Cerebellar cortex (tissue), 1 donor: ENCODE results near the gene KRTAP25-1.

Source experiments
- DNase-seq: peaks from one replicate; pipeline ENCODE4 v3.0.0-alpha.2; 2015; ENCODE audit warnings: low spot score

KRTAP25-1 gene, protein sequence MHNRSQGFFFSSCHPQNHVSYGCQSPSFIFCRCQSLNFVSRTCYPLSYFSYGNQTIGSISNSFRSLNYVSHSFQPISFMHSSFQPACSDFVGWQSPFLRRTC

DNA sequence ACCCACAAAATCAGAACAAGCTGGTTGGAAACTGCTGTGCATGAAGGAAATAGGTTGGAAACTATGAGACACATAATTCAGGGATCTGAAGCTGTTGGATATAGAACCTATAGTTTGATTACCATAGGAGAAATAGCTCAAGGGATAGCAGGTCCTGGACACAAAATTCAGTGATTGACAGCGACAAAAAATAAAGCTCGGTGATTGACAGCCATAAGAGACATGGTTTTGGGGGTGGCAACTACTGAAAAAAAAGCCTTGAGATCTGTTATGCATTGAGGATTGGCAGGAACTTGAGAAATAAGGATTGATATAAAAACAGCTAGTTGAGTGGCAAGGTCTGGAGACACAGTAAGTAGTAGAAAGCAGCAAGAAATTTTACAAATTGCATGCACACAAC, at the start of gene KRTAP25-1:
KRTAP25-1 (minus strand) TSS at position 300 of the 400 bp plus-strand sequence; CDS start at position 276, 24 bp downstream.
- DNase-seq, result no peak

DNA sequence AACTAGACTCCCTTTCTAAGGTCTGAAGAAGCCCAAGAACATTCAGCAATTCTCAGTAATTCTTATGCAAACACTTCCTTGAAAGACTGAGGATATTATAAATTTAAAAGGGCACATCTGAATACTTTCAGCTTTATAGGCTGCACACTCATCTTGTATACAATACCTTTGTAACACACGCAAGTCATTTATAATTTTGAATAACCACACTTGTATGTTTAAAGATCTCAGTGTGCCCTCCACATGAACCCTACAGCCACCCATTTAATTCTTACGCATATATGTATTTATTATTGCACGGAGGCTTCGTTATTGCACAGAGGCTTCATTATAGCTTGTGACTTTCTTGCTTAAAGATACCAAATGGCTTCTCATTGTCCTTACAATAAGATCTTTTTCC, 49.4 kb upstream of the KRTAP25-1 start:
- DNase-seq, result no peak

DNA sequence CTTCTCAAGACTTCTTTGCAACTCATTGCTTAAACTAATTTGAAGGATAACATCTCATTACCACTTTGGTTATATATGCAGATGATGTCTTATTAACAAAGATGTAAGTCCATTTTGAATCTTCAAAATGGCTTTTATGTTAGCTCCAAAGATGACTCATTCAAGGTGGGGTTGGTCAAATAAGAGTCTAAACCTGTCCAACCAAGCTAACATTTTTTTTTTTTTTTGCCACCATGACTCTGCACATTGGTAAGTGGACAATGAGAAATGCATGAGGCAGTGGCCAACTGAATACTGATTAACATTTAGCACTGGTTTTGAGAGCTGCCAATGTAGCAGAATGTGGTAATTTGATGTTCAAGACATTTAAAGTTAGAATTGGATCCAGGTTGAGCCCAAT, 48.5 kb upstream of the KRTAP25-1 start:
- DNase-seq, result no peak

DNA sequence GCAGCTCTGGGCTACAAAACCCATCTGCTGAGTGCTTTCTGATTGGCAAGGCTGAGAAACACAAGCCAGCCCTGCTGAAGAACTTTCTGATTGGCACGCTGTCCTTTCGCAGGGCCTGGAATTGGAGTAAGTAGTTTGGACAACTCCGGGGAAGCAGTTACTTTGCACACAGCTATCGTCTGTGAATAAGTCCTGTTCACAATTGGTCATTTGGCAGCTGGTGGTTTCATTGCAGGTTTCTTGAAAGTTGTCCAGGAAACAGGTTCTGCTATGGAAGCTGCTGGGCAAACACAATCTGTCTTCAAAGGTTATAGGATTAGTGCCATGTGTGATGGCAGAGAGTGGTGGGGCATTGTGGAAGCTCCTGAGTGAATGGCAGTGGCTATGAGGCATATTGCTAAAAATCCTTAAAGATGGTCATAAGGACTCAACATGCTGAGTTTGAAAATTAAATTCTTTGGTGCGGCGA, 48.0 kb upstream of the KRTAP25-1 start, which contains the start of gene KRTAP27-1:
KRTAP27-1 (minus strand) TSS at position 419 of the 469 bp plus-strand sequence; CDS start at position 393, 26 bp downstream.
- peak; percentile 40 for DNase-seq

DNA sequence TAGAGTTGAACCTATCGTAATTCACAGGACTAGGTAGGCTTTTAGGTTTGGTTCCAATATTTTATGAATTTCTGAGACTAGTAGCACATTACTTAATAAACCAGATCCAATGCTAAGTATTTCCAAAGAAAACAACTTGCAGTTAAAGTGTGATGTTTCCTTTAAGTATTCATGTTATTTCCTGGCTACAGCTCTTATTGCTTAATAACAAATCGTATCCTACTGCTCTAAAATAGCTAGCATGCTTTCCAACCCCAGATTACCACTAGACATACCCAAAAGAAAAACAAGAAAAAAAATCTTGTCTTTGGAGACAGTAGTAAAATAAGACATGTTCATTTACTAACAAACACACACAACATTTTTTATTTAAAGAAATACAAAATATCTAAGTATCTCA, 47.3 kb upstream of the KRTAP25-1 start:
- no peak for DNase-seq

DNA sequence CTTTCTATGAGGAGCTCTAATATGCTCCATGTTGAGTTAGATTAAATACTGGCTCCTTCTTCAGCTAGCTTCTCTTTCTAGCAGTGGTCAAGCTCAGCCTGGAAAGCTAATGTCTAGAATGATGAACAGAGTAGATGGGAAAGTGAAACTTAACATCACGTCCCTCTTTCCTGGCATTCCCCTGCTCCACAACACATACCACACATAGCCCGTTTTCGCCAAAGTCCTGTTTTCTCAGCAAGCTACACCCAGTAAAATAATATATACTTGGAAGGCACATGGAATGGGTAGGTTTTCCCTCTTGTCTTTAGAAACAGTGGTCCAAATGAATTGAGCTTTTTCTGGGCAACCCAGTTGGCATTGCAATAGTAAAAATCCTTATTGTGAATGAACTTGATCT, 44.4 kb upstream of the KRTAP25-1 start:
- no peak for DNase-seq

DNA sequence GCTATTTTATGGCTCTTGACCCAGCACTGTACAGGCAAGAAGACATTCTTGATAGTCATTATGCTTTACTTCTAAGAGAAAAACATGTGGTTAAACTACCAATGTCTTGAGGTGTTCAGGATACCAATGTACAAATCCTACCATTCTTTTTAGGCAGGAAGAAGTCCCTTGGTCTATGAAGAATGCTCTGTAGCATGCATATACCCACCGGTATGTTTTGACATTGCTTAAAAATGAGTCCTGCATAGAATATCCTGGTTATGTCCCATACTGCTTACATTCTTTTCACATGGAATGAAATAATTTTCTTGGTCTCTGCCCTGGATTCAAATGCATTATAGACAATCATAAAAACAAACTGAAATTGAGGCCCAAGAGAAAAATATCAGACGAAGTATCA, 43.4 kb upstream of the KRTAP25-1 start:
- no peak for DNase-seq

DNA sequence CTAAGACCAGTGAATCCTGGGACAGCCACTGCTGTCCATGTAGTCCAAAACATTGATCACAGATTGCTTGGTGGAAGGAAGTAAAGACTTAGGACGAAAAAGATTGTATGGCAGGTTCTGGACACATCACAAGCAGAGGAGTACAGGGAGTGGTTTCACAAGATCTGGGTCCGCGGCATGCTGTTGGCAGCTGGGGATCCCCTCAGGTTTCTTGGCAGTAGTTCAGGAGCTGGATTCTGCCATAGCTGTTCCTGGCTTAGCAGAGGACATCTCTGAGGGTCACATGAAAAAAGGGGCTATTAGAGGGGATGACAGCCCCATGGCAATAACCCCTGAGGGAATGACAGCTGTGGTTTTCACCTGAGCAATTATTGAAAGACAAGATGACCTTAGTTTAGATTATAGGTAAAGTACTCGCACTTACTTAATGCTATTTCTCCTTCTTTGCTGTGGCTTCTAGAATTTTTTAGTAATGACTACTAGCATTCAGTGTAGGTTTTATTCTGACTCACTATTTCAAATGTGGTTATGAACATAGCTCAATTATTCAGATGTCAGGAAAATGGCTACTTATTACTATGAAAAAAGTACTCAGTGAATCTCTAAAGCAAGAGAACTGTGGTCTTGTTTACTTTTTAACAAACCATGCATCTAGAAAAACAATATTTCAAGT, 40.0 kb upstream of the KRTAP25-1 start:
- no peak for DNase-seq

DNA sequence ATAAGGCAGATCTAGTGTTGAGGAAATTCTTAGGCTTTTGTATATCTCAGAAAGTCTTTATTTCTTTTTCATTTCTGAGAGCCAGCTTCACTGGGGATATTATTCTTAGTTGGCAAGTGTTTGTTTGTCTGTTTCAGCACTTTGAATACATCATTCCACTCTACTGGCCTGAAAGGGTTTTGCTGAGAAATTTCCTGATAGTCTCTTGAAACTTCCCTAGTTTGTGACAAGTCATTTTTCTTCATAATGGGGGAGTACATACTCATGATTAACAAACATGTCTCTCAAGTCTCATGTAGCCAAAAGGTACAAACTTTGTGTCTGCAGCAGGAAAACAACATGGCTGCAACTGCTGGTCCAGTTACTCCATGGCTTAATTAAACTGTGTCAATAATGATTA, 37.1 kb upstream of the KRTAP25-1 start:
- DNase-seq, result no peak

DNA sequence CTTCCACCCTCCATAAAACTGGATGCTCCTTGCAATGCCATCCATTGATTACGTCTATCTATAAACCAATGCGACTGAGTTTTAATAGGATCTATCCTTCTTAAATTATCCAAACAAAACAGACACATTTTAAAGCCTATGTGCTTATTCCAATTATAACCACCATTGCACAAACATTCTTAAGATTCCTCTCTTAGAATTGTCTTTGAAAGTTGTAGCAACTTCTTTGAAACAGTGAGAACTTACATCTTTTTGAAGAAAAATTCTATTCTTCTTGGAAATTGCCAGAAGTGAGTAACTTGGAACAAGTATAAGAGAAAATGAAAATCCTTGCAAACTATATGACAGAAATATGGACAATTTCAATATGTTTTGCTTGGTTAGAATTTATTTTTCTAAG, 30.9 kb upstream of the KRTAP25-1 start, which contains the start of gene KRTAP26-1:
KRTAP26-1 (minus strand) TSS at position 101 of the 400 bp plus-strand sequence. CDS start 280 bp downstream, outside the sequence.
- no peak for DNase-seq

DNA sequence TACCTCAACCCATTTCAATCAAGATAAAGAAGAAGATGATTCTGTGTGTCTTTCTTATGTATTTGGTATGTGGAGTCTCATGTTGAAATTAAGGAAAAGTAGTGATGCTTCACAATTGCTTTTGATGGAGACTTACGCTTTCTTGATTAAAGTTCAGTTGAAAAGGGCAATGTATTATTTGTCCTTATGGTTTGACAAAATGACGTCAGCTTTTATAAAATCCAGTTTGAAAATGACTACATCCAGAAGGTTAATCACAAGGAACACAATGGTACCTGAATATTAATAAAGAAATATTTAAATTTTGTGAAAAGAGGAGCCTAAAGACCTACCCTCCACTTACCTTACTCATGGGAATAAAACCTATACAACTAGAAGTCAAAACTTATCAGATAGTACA, 26.4 kb upstream of the KRTAP25-1 start:
- DNase-seq, result no peak

DNA sequence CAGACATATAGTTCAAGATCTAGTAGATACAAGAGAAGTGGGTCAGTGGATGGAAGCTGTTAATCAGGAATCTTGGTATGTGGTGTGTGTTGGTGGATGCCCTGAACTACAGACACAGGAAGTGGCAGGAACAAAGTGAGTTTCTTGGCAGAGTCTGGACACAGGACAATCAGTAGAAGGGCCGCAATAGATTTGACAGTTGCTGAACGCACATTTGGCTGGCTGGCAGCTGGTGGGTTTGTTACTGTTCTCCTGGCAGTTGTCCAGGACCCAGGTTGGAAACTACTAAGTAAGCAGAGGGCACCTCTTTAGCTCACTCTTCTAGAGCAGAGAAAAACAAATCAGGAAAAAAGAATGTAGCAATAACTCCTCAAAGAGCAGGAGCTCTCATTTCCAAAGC, 17.6 kb upstream of the KRTAP25-1 start:
- DNase-seq, result no peak

DNA sequence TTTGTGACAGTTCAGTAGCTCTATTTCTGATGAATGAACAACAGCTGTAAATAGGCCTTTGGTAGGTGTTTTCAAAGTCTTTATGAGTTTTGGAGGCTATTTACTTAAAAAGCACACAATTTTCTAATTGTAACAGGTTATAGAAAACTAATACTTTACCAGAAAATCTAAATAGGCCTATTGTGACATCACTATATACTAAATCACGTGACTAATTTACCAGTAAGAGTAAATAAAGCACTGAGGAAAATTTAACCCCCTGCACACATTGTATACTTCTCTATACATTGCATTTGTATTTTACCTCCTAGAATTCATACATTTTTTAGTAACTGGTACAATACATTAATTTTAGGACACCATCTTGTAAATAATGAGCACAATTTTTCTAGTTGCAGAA, 15.8 kb upstream of the KRTAP25-1 start:
- no peak for DNase-seq

DNA sequence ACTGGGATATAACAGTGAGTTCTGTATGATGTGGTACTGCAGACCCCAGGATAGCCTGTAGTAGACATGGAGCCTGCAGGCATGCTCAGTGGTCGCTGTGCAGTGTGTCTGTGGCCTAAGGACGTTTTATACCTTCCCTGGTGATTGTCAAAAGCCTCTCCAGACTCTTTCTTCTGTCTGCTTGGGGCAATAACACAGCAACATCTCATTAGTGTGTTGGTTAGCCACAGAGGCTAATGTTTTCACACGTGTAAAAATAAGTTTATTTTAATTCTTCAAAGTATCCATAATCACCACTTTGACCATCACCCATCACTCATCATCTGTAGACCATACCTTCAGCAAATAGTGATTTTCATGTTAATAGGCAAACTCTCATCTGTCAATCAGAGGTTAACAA, 6.5 kb downstream of the KRTAP25-1 start, which contains the start of gene KRTAP24-1:
KRTAP24-1 (minus strand) TSS at position 101 of the 400 bp plus-strand sequence; CDS start at position 83, 18 bp downstream.
- DNase-seq, result no peak

DNA sequence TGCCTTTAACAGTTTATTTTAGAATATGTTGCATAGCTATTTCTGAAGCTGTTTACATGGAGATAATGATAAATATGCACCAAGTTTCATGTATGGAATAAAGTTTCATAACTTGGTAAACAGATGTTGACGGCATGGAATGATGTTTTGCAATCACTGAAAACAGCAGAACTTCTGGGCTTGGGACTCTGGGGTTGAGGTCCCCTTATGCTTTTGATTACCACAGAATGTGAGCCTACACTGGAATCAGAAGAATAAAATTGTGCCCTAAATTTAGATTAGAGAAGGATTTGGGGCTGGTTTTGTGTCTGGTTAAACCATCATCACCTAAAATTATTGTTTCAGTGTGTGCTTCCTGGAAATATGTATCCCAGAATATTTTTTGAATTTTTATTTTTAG, 17.7 kb downstream of the KRTAP25-1 start:
- no peak for DNase-seq

DNA sequence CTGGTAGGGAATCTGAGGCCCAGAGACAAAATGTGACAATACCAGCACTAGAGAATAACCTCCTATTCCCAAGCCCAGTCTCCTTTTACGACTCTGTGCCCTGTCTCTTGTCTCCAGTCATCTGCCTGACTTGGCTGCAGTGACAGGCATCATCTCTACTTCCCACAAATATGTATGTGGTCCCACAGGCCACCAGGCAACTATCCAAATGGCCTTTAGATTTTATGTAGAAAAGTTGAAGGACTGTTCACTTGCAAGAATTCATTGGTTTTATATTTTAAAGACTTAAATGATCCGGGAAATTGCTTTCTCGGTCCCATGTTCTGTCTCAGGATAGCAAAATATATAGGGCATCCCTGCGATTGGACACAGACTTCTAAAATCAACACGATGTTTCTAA, 18.2 kb downstream of the KRTAP25-1 start:
- no peak for DNase-seq

DNA sequence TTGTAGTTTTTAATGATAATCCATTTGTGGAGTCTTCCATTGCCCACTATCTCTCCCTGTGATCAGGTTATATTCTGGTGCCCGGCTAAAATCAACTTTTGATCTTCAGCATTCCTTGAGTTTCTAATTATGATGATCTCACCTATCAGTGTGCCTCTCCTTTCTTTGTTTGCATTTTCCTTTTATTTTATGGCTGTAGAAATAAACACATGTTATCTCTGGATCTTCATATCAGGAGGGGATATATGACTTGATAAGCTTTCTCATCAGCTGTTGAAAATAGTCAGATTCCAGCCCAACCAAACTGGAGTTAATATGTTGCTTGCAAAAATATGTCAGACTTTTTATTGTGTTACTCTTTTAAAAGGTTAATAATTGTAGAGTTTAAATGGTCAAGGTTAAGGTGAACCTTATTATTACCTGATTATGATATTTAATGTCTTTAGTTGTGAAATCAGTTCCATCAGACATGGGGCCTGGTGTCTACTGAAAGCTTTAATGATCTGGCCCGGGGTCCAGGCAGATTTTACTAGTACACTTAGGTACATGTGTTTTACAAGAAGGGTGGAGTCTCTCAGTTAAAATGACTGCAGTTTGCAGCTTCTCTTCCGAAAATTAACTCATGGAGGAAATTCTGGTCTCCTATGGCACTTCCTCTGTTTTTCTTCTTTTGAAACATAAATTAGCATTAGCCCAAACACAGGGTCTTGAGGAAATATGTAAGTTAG, 19.3 kb downstream of the KRTAP25-1 start:
- DNase-seq, result no peak

DNA sequence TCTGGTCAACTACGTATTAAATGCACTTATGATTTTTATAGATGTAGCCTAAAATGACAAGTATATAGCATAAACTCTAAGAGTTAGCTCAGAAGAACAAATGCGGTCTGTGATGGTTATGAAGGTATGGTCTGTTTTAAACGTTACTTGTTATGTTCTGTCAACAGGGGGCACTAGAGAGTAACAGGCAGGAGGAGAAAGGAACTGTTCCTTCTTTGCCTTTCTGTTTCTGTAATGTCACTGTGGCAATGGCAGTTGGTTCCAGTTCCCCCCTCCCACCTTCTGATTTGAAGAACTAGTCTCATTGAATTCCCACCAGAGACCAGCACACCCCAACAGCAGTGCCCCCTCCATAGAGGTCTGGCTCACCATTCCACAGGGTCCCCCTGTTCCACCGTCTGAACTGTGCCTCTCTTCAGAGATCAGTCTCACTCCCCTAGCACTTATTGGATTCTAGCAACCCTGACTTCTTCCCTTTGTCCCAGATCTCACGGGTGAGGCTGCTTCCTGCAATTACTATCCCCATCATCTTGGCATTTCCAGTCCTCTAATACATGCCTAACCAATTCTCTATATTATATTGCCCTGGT, 20.6 kb downstream of the KRTAP25-1 start:
- no peak for DNase-seq

DNA sequence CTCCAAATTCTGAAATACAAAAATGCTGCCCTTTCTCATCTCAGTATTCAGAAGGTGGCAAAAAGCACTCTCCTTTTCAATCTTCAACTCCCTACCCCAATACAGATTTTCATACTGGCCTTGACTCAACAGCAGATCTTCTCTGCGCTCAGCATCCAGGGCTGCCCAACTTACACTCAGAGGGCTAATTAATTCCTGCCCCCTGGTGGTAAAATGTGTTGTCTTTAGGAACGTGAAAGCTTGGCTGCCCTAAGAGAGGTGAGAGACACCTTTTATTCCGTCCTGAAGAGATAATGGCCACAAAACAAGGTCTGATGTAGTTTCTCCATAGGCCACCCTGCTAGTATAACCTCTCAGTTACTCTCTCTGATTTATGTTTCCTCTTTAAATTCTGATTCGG, 31.5 kb downstream of the KRTAP25-1 start:
- DNase-seq, result no peak

DNA sequence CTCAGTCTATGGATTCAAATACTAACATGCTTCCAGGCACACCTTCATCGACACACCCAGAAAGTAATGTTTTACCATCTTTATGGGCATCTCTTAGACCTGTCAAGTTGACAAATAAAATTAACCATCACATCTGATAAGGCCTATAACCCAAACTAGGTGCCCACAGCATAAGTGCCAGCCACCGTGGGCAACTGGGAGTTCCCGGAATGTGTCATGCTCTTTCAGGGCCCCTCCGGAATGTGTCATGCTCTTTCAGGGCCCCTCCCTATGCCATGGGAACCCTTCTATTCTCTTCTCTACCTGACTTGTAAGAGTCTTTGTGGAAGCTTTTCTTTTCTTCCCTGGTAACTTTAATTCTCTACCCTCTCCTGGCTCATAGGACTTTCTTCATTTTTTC, 33.2 kb downstream of the KRTAP25-1 start:
- DNase-seq, result no peak

DNA sequence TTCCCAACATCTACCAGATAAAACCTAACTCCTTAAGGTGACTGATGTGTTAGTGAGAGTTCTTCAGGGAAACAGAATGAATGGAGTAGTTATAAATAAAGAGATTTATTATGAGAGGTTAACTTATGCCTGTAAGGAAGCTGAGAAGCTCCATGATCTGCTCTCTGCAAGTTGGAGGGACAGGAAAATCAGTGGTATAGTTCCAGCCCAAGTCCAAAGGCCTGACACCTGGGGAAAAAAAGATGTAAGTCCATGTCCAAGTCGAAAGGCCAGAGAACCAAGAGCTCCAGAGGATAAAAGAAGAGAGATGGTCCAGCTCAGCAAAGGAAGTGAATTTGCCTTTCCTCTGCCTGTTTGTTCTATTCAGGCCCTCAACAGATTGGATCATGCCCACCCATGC, 33.6 kb downstream of the KRTAP25-1 start:
- no peak for DNase-seq

DNA sequence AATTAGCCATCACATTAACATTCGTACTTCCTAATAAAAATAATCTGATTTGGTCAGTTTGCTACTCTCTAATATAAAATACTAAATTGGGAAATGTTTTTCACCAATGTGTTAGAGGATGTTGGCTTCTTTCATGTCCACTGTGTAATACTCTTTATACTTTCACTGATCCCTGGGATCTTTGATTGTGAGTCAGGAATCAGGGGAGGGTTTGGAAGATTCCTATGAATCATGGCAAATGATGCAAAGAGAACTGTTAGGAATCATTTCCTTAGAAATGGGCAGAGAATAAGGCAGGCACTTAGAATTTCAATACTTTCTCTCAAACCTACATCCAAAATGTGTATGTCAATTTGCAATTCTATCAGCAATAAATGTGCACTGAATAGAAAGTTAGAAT, 37.5 kb downstream of the KRTAP25-1 start:
- DNase-seq, result no peak

DNA sequence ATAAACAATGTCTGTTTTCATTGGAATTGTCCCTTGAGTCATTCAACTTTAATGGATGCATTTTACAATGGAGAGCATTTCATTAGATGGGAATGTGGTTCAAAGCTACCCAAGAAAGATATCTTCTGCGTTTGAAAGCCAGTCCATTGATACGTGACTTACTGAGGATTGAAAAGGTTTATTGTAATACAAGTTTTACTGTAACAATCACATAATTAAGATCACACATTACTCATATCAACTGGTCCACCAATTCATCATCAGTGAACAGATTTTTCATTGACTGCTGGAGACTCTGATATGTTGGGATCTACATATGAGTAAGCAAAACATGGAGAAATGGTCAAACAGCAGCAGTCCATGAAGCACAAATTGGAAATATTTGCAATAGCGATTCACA, 39.4 kb downstream of the KRTAP25-1 start:
- DNase-seq, result no peak
